HG02970 (cell line): ENCODE measurements around the gene GRM3.

ENCODE experiments used
- ATAC-seq: cut with Tn5 transposase; IDR thresholded peaks from one replicate; pipeline ENCODE4 v1.9.1; 2021; ENCODE audit warnings: mild to moderate bottlenecking, moderate library complexity, moderate number of reproducible peaks; ENCODE audit not compliant: unreplicated experiment, low FRiP score

GRM3 gene

GRCh38 chr7:86884152-86884551 lies 240.4 kb downstream of the GRM3 start:
- ATAC-seq = no peak

- no peak for ATAC-seq
These were observed 245.8 kb downstream of the GRM3 start for GRCh38 chr7:86889501-86889900.

GRCh38 chr7:86898171-86898570 lies 254.5 kb downstream of the GRM3 start:
- no peak for ATAC-seq

GRCh38 chr7:86900886-86901285 lies 257.2 kb downstream of the GRM3 start:
- ATAC-seq = no peak

GRCh38 chr7:86904949-86905834 lies 261.5 kb downstream of the GRM3 start:
- ATAC-seq = no peak

- ATAC-seq = no peak
These were observed 265.2 kb downstream of the GRM3 start for GRCh38 chr7:86908948-86909347.

GRCh38 chr7:86911659-86912058 lies 267.9 kb downstream of the GRM3 start:
- no peak for ATAC-seq

GRCh38 chr7:86913709-86914108 lies 270.0 kb downstream of the GRM3 start:
- no peak for ATAC-seq
